Hepatocyte (in vitro differentiated cells): Measurements from ENCODE around the gene NUP153. TPM values are rescaled to one million over a fixed set of nuclear protein-coding genes. Genes with fewer than 3 reads are reported as not detected.
A peak's percentile ranks its signal among the peaks of the same experiment; 100 is the strongest.

ENCODE experiments used
- DNase-seq: peaks from one replicate; pipeline ENCODE4 v3.0.0-alpha.2; 2016; ENCODE audit warnings: low spot score
- H2AFZ ChIP-seq: fragments of 200-600 bp; sonication (generic); 2 replicates; pipeline ENCODE4 v1.6.0; 2016; ENCODE audit warnings: antibody characterized with exemption, mild to moderate bottlenecking
- H3K27ac ChIP-seq: fragments of 200-600 bp; sonication (generic); 2 replicates; pipeline ENCODE4 v1.5.1; 2016; ENCODE audit warnings: mild to moderate bottlenecking
- H3K27me3 ChIP-seq: fragments of 200-600 bp; sonication (generic); 2 replicates; pipeline ENCODE4 v1.6.1; 2016
- H3K36me3 ChIP-seq: fragments of 200-600 bp; sonication (generic); replicated peaks from 2 replicates; pipeline ENCODE4 v1.5.1; 2016; ENCODE audit warnings: low read depth; ENCODE audit not compliant: insufficient read depth
- H3K4me1 ChIP-seq: fragments of 200-600 bp; sonication (generic); 2 replicates; pipeline ENCODE4 v1.5.1; 2016; ENCODE audit warnings: mild to moderate bottlenecking, moderate library complexity; ENCODE audit not compliant: insufficient read depth
- H3K4me2 ChIP-seq: fragments of 200-600 bp; sonication (generic); 2 replicates; pipeline ENCODE4 v1.6.0; 2016
- H3K4me3 ChIP-seq: fragments of 200-600 bp; sonication (generic); 2 replicates; pipeline ENCODE4 v1.5.1; 2016; ENCODE audit warnings: mild to moderate bottlenecking
- H3K79me2 ChIP-seq: fragments of 200-600 bp; sonication (generic); 2 replicates; pipeline ENCODE4 v1.6.0; 2017; ENCODE audit warnings: mild to moderate bottlenecking
- H3K9me2 ChIP-seq: fragments of 200-600 bp; sonication (generic); replicated peaks from 2 replicates; pipeline ENCODE4 v1.6.0; 2017; ENCODE audit warnings: mild to moderate bottlenecking; ENCODE audit not compliant: insufficient read depth
- H3K9me3 ChIP-seq: fragments of 200-600 bp; sonication (generic); 2 replicates; pipeline ENCODE4 v1.5.1; 2016; ENCODE audit warnings: low read depth, mild to moderate bottlenecking
- H4K20me1 ChIP-seq: fragments of 200-600 bp; sonication (generic); 2 replicates; pipeline ENCODE4 v1.6.0; 2016; ENCODE audit warnings: mild to moderate bottlenecking; ENCODE audit not compliant: insufficient read depth, poor library complexity, severe bottlenecking
- EZH2 ChIP-seq: fragments of 200-600 bp; sonication (generic); IDR thresholded peaks from 2 replicates; pipeline ENCODE4 v1.6.1; 2016; ENCODE audit warnings: antibody characterized with exemption, mild to moderate bottlenecking, borderline replicate concordance
- EZH2phosphoT487 ChIP-seq: fragments of 200-600 bp; sonication (generic); IDR thresholded peaks from one replicate; pipeline ENCODE4 v1.6.1; 2018; ENCODE audit warnings: antibody characterized with exemption, mild to moderate bottlenecking, low read depth, moderate library complexity; ENCODE audit not compliant: unreplicated experiment, severe bottlenecking
- WGBS: methylation state at CpG from one replicate; pipeline ENCODE4 v1.1.6; 2016; ENCODE audit warnings: low lambda C conversion rate; ENCODE audit errors: missing lambda C conversion rate; 5-methylcytosine and 5-hydroxymethylcytosine counted together
- polyA plus RNA-seq: library from polyadenylated mRNA; unstranded; fragments of >200 nt; fragmentation: Nextera tagmentation; extraction: Ambion mirVana; gene quantifications from 2 replicates; pipeline ENCODE4 v1.2.1, GENCODE V29; 2016
- total RNA-seq: library from RNA; depleted of rRNA; stranded (reverse); fragments of >200 nt; gene quantifications from 2 replicates; pipeline ENCODE4 v1.2.3, GENCODE V29; 2014
- TF ChIP-seq, protein P1 (sequence below): fragments of 200-600 bp; sonication (generic); IDR thresholded peaks from 2 replicates; pipeline ENCODE4 v1.5.1; 2016; ENCODE audit warnings: antibody characterized with exemption, mild to moderate bottlenecking; ENCODE audit not compliant: poor library complexity

The NUP153 gene
- total and polyA plus RNA-seq, 2 experiments from 2014 or later = 7.9 to 31.1 TPM

DNA sequence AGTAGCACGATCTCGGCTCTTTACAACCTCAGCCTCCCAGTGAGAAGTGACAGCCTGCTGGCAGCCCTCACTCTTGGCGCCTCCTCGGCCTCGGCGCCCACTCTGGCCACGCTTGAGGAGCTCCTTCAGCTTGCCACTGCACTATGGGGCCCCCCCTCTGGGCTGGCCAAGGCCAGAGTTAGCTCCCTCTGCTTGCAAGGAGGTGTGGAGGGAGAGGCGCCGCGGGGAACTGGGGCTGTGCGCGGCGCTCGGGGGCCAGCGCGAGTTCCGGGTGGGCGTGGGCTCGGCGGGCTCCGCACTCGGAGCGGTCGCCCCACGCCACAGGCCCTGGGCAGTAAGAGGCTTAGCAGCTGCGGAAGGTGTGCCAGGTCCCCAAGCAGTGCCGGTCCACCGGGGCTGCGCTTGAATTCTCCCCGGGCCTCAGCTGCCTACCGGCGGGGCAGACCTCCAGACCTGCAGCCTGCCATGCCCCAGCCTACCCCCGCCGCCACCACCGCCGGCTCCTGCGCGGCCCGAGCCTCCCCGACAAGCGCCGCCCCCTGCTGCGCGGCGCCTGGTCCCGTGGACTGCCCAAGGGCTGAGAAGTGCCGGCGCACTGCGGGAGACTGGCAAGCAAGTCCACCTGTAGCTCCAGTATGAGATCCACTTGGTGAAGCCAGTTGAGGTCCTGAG, 22.0 kb upstream of the NUP153 start:
- no peak overlapping the region for H2AFZ ChIP-seq
- no peaks in the 10 kb centered on the region for H3K9me2 ChIP-seq
- H3K36me3 ChIP-seq = no peaks in the 10 kb centered on the region
- no peaks in the 10 kb centered on the region for H3K79me2 ChIP-seq
- H3K4me2 ChIP-seq = no peak overlapping the region
- no peak for DNase-seq
- TF ChIP-seq EZH2 (no peak), EZH2phosphoT487 (no peak)
- TF ChIP-seq, protein P1, sequence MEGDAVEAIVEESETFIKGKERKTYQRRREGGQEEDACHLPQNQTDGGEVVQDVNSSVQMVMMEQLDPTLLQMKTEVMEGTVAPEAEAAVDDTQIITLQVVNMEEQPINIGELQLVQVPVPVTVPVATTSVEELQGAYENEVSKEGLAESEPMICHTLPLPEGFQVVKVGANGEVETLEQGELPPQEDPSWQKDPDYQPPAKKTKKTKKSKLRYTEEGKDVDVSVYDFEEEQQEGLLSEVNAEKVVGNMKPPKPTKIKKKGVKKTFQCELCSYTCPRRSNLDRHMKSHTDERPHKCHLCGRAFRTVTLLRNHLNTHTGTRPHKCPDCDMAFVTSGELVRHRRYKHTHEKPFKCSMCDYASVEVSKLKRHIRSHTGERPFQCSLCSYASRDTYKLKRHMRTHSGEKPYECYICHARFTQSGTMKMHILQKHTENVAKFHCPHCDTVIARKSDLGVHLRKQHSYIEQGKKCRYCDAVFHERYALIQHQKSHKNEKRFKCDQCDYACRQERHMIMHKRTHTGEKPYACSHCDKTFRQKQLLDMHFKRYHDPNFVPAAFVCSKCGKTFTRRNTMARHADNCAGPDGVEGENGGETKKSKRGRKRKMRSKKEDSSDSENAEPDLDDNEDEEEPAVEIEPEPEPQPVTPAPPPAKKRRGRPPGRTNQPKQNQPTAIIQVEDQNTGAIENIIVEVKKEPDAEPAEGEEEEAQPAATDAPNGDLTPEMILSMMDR = no peak
- no peaks in the 10 kb centered on the region for H3K4me1 ChIP-seq
- no peak overlapping the region for H3K27ac ChIP-seq
- H3K9me3 ChIP-seq = no peaks in the 10 kb centered on the region
- H4K20me1 ChIP-seq = no peaks in the 10 kb centered on the region
- 98% methylated on average over 34 of the region's 49 CpGs for WGBS
- no peak overlapping the region for H3K4me3 ChIP-seq
- H3K27me3 ChIP-seq = no peaks in the 10 kb centered on the region

DNA sequence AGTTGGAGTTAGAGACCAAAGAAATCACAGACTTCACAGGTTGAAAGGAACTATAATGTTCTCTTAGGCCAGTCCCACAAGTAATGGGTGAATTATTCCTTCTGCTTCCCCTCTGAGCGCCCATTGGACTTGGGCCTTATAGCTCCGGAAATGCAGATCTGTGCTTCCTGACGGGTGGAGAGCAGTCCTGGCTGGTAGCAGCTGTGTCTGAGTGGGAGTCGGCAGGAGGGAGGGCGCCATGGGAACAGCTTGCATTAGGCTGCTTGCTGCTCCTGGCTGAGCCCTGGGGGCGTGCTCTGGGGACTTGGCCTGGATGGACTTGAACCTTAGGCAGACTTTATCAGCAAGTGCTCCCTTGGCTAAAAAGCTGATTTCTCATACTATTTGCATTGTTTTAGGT, 18.4 kb upstream of the NUP153 start:
- Histone ChIP-seq H3K4me2 (no peak overlapping the region), H3K27ac (no peak overlapping the region), H3K9me2 (no peaks in the 10 kb centered on the region), H3K36me3 (no peaks in the 10 kb centered on the region), H3K4me1 (no peaks in the 10 kb centered on the region), H3K4me3 (no peak overlapping the region), H3K27me3 (no peaks in the 10 kb centered on the region), H2AFZ (peak overlapping the region; percentile 20), H4K20me1 (no peaks in the 10 kb centered on the region), H3K79me2 (no peaks in the 10 kb centered on the region), H3K9me3 (no peaks in the 10 kb centered on the region)
- peak; percentile 48 for DNase-seq
- 31% methylated on average over 6 of the region's 6 CpGs for WGBS
- TF ChIP-seq, protein P1 = no peak
- no peak for TF ChIP-seq EZH2
- no peak for TF ChIP-seq EZH2phosphoT487

DNA sequence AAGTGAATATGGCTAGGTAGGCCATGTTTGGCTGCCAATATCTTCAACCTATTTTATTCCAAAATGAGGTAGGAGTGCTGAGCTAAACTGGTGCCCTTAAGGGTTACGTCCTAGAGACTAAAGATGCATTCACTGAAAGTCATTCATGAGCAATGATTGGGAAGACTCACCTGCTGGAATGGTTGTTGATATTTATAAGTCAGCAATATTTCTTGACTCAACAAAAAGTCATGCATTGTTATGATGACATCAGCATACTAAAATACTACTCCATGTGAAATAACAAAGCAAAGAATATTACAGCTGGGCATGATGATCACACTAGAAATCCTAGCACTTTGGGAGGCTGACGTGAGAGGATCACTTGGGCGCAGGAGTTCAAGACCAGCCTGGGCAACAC, 17.6 kb upstream of the NUP153 start:
- TF ChIP-seq EZH2phosphoT487 = no peak
- H4K20me1 ChIP-seq = no peaks in the 10 kb centered on the region
- H2AFZ ChIP-seq = no peak overlapping the region
- no peaks in the 10 kb centered on the region for H3K9me2 ChIP-seq
- no peaks in the 10 kb centered on the region for H3K27me3 ChIP-seq
- no peaks in the 10 kb centered on the region for H3K9me3 ChIP-seq
- no peaks in the 10 kb centered on the region for H3K36me3 ChIP-seq
- WGBS = 98% methylated on average over 3 of the region's 3 CpGs
- H3K79me2 ChIP-seq = no peaks in the 10 kb centered on the region
- no peaks in the 10 kb centered on the region for H3K4me1 ChIP-seq
- H3K4me3 ChIP-seq = no peak overlapping the region
- H3K4me2 ChIP-seq = no peak overlapping the region
- no peak overlapping the region for H3K27ac ChIP-seq
- no peak for DNase-seq

DNA sequence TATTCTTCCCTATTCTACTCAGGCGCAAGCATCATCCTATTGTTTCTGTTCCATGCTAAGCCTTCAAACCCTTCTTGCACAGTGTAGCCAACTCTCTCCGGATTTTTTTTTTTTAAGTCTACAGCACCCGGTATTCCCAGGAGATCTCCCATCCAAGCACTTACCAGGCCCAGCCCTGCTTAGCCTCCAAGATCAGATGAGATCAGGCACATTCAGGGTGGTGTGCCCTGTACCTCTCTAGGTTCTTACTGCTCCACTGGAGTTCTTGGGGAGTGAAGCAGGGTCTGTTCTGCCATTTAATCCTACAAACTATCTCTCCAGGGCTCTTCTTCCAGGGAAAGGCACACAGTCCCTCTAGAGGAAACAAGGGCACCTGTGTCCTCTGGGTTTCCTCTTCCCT, 14.9 kb upstream of the NUP153 start:
- H3K79me2 ChIP-seq = no peaks in the 10 kb centered on the region
- WGBS = 56% methylated on average over 3 of the region's 3 CpGs
- no peak for DNase-seq
- H3K36me3 ChIP-seq = no peaks in the 10 kb centered on the region
- H3K27ac ChIP-seq = peak overlapping the region; percentile 12
- H3K9me3 ChIP-seq = no peaks in the 10 kb centered on the region
- no peaks in the 10 kb centered on the region for H3K9me2 ChIP-seq
- H4K20me1 ChIP-seq = no peaks in the 10 kb centered on the region
- H3K4me3 ChIP-seq = no peak overlapping the region
- no peak overlapping the region for H2AFZ ChIP-seq
- no peaks in the 10 kb centered on the region for H3K4me1 ChIP-seq
- H3K4me2 ChIP-seq = no peak overlapping the region
- H3K27me3 ChIP-seq = no peaks in the 10 kb centered on the region
- TF ChIP-seq EZH2phosphoT487 (no peak), EZH2 (no peak)
- TF ChIP-seq, protein P1 = no peak
